ENCODE results near the gene ACAD10.
"Not testable (repeated sequence)": the region's sequence is repeated elsewhere in the genome, so short reads cannot be mapped to it uniquely, and the experiment has no call there.

Gene ACAD10

GRCh38 chr12:111687952-111688351 is 2.1 kb downstream of the ACAD10 start:
- DNase-seq = no peak

GRCh38 chr12:111691262-111691661 is 5.4 kb downstream of the ACAD10 start:
- no peak for DNase-seq

GRCh38 chr12:111692575-111693210 is 6.8 kb downstream of the ACAD10 start:
- no peak for DNase-seq

GRCh38 chr12:111693818-111694217 is 8.0 kb downstream of the ACAD10 start:
- DNase-seq = no peak

- DNase-seq = no peak
Observed at GRCh38 chr12:111699962-111700361, 14.1 kb downstream of the ACAD10 start.

GRCh38 chr12:111705672-111706071 is 19.8 kb downstream of the ACAD10 start:
- no peak for DNase-seq

GRCh38 chr12:111706145-111706544 is 20.3 kb downstream of the ACAD10 start:
- no peak for DNase-seq

GRCh38 chr12:111715279-111715678 is 29.4 kb downstream of the ACAD10 start:
- DNase-seq = no peak

- not testable (repeated sequence) for DNase-seq
Observed at GRCh38 chr12:111719316-111719715, 33.5 kb downstream of the ACAD10 start.

- DNase-seq = no peak
Observed at GRCh38 chr12:111720457-111720856, 34.6 kb downstream of the ACAD10 start.

GRCh38 chr12:111723646-111724360 is 38.0 kb downstream of the ACAD10 start:
- DNase-seq = not testable (repeated sequence)

GRCh38 chr12:111728795-111729194 is 42.9 kb downstream of the ACAD10 start:
- DNase-seq = no peak

- DNase-seq = no peak
Observed at GRCh38 chr12:111730420-111730819, 44.6 kb downstream of the ACAD10 start.

GRCh38 chr12:111732786-111733185 is 46.9 kb downstream of the ACAD10 start:
- no peak for DNase-seq

GRCh38 chr12:111733340-111733915 is 47.6 kb downstream of the ACAD10 start:
- no peak for DNase-seq

- not testable (repeated sequence) for DNase-seq
Observed at GRCh38 chr12:111739524-111739923, 53.7 kb downstream of the ACAD10 start.

GRCh38 chr12:111741235-111741812 is 55.5 kb downstream of the ACAD10 start:
- no peak for DNase-seq

- DNase-seq = no peak
Observed at GRCh38 chr12:111745211-111745610, 59.4 kb downstream of the ACAD10 start.

- no peak for DNase-seq
Observed at GRCh38 chr12:111747333-111747732, 61.5 kb downstream of the ACAD10 start.

GRCh38 chr12:111748151-111748672 is 62.4 kb downstream of the ACAD10 start:
- no peak for DNase-seq

GRCh38 chr12:111748867-111749266 is 63.0 kb downstream of the ACAD10 start:
- DNase-seq = no peak

- no peak for DNase-seq
Observed at GRCh38 chr12:111749391-111749790, 63.5 kb downstream of the ACAD10 start.

- DNase-seq = no peak
Observed at GRCh38 chr12:111753144-111753881, 67.5 kb downstream of the ACAD10 start.
